Liver (tissue), 3 donors: ENCODE results near the gene FARS2.
"Not testable (repeated sequence)": the region's sequence is repeated elsewhere in the genome, so short reads cannot be mapped to it uniquely, and the experiment has no call there.

Experiments used
- HNF4A ChIP-seq, 2 donors: conservative IDR thresholded peaks; 2 replicates each; pipeline ENCODE4 v1.6.1; 2016; ENCODE audit warnings: antibody characterized with exemption in 2 of 2, mild to moderate bottlenecking in 2 of 2
- RAD21 ChIP-seq, 2 donors: IDR thresholded peaks; 2 replicates each; pipeline ENCODE4 v1.6.1; 2016; ENCODE audit warnings: antibody characterized with exemption in 2 of 2, mild to moderate bottlenecking in 2 of 2
- RXRA ChIP-seq, 2 donors: IDR thresholded peaks; 2 replicates each; pipeline ENCODE4 v1.6.1; 2017 to 2018; ENCODE audit warnings: antibody characterized with exemption in 2 of 2, mild to moderate bottlenecking in 1 of 2
- SP1 ChIP-seq: IDR thresholded peaks from 2 replicates; pipeline ENCODE4 v1.6.1; 2018; ENCODE audit warnings: antibody characterized with exemption, mild to moderate bottlenecking
- TAF1 ChIP-seq: conservative IDR thresholded peaks from 2 replicates; pipeline ENCODE4 v1.6.1; 2016; ENCODE audit warnings: antibody characterized with exemption, mild to moderate bottlenecking
- TF ChIP-seq, protein P1 (sequence below): fragments of 150-350 bp; IDR thresholded peaks from 2 replicates; pipeline ENCODE4 v1.5.1; 2017; ENCODE audit warnings: improper control_type of control experiment, low read depth, low read length; ENCODE audit not compliant: missing input control
- TF ChIP-seq, protein P2 (sequence below): IDR thresholded peaks from 2 replicates; pipeline ENCODE4 v1.6.1; 2016; ENCODE audit warnings: antibody characterized with exemption
- TF ChIP-seq, protein P3 (sequence below): IDR thresholded peaks from 2 replicates; pipeline ENCODE4 v1.6.1; 2016; ENCODE audit warnings: antibody characterized with exemption, mild to moderate bottlenecking
- donor health status: healthy.
- donor health status: healthy.

DNA sequence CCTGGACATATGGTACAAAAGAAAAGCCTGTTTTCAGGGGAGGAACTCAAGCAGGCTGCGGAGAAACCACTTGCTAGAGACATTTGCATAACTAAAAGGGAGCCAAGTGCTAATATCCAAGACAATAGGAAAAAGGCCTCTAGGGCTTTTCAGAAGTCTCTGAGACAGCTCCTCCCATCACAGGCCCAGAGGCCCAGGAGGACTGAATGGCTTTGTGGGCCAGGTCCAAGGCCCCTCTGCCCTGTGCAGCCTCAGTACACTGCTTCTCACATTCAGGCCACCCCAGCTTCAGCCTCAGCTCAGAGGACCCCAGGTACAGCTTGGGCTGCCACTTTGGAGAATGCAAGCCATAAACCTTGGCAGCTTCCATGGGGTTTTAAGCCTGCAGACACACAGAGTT, 545.1 kb downstream of the FARS2 start:
- TF ChIP-seq, protein P1, sequence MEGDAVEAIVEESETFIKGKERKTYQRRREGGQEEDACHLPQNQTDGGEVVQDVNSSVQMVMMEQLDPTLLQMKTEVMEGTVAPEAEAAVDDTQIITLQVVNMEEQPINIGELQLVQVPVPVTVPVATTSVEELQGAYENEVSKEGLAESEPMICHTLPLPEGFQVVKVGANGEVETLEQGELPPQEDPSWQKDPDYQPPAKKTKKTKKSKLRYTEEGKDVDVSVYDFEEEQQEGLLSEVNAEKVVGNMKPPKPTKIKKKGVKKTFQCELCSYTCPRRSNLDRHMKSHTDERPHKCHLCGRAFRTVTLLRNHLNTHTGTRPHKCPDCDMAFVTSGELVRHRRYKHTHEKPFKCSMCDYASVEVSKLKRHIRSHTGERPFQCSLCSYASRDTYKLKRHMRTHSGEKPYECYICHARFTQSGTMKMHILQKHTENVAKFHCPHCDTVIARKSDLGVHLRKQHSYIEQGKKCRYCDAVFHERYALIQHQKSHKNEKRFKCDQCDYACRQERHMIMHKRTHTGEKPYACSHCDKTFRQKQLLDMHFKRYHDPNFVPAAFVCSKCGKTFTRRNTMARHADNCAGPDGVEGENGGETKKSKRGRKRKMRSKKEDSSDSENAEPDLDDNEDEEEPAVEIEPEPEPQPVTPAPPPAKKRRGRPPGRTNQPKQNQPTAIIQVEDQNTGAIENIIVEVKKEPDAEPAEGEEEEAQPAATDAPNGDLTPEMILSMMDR: not testable (repeated sequence)
- TF ChIP-seq HNF4A (conservative IDR thresholded peaks at IDR 0.05); RXRA (IDR thresholded peaks at IDR 0.05); TAF1; RAD21 (IDR thresholded peaks at IDR 0.05); SP1: not testable (repeated sequence)
- TF ChIP-seq, protein P2, sequence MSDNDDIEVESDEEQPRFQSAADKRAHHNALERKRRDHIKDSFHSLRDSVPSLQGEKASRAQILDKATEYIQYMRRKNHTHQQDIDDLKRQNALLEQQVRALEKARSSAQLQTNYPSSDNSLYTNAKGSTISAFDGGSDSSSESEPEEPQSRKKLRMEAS: not testable (repeated sequence)
- TF ChIP-seq, protein P3, sequence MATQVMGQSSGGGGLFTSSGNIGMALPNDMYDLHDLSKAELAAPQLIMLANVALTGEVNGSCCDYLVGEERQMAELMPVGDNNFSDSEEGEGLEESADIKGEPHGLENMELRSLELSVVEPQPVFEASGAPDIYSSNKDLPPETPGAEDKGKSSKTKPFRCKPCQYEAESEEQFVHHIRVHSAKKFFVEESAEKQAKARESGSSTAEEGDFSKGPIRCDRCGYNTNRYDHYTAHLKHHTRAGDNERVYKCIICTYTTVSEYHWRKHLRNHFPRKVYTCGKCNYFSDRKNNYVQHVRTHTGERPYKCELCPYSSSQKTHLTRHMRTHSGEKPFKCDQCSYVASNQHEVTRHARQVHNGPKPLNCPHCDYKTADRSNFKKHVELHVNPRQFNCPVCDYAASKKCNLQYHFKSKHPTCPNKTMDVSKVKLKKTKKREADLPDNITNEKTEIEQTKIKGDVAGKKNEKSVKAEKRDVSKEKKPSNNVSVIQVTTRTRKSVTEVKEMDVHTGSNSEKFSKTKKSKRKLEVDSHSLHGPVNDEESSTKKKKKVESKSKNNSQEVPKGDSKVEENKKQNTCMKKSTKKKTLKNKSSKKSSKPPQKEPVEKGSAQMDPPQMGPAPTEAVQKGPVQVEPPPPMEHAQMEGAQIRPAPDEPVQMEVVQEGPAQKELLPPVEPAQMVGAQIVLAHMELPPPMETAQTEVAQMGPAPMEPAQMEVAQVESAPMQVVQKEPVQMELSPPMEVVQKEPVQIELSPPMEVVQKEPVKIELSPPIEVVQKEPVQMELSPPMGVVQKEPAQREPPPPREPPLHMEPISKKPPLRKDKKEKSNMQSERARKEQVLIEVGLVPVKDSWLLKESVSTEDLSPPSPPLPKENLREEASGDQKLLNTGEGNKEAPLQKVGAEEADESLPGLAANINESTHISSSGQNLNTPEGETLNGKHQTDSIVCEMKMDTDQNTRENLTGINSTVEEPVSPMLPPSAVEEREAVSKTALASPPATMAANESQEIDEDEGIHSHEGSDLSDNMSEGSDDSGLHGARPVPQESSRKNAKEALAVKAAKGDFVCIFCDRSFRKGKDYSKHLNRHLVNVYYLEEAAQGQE: not testable (repeated sequence)
